T47D (cell line): ENCODE results near the gene ARPC1B.
"Not testable (repeated sequence)": the region's sequence is repeated elsewhere in the genome, so short reads cannot be mapped to it uniquely, and the experiment has no call there.

Source experiments
- DNase-seq, 2 experiments: peaks; one replicate each; pipeline versions ENCODE4 v3.0.0 to v3.0.0-alpha.2; 2011 to 2012; ENCODE audit warnings: low read depth in 1 of 2, low spot score in 1 of 2
- JUND ChIP-seq: IDR thresholded peaks from 2 replicates; pipeline ENCODE4 v1.6.1; 2012; ENCODE audit warnings: low read depth
- in situ Hi-C: cut with HindIII; loops from 2 replicates; pipeline ENCODE4 v1.10.0; 2016; ENCODE audit warnings: low sequenced_read_pairs, low pct_unique_long_range_greater_than_20kb

Gene ARPC1B

GRCh38 chr7:99386584-99387238 lies 12.2 kb downstream of the ARPC1B start:
- TF ChIP-seq JUND = no peak
- DNase-seq = no peak
- in situ Hi-C loops = no loop called here

- in situ Hi-C loops, DNase-seq: not testable (repeated sequence)
Measured at GRCh38 chr7:99387239-99387635, 12.7 kb downstream of the ARPC1B start.

- DNase-seq = no peak
- in situ Hi-C loops = no loop called here
- TF ChIP-seq JUND = no peak
Measured at GRCh38 chr7:99387912-99388311, 13.4 kb downstream of the ARPC1B start.

GRCh38 chr7:99389772-99390171 lies 15.2 kb downstream of the ARPC1B start:
- no peak for DNase-seq
- TF ChIP-seq JUND = no peak

GRCh38 chr7:99390941-99391602 lies 16.5 kb downstream of the ARPC1B start:
- in situ Hi-C loops = no loop called here
- no peak for DNase-seq
- TF ChIP-seq JUND = no peak

More at GRCh38 chr7:99389772-99390171, 15.2 kb downstream of the ARPC1B start:
- in situ Hi-C loops = no loop called here

- in situ Hi-C loops = no loop called here
- TF ChIP-seq JUND = no peak
- DNase-seq = no peak
Measured at GRCh38 chr7:99392046-99392445, 17.5 kb downstream of the ARPC1B start.

- TF ChIP-seq JUND = no peak
- in situ Hi-C loops = no loop called here
- DNase-seq = no peak
Measured at GRCh38 chr7:99392659-99393354, 18.3 kb downstream of the ARPC1B start.

GRCh38 chr7:99393355-99394187 lies 19.0 kb downstream of the ARPC1B start:
- no peak for DNase-seq
- in situ Hi-C loops = no loop called here
- no peak for TF ChIP-seq JUND

- in situ Hi-C loops = no loop called here
- no peak for DNase-seq
Measured at GRCh38 chr7:99394188-99394502, 19.6 kb downstream of the ARPC1B start.

GRCh38 chr7:99395616-99396327 lies 21.2 kb downstream of the ARPC1B start:
- TF ChIP-seq JUND = no peak
- in situ Hi-C loops = no loop called here
- DNase-seq = no peak

More at GRCh38 chr7:99394188-99394502, 19.6 kb downstream of the ARPC1B start:
- no peak for TF ChIP-seq JUND

GRCh38 chr7:99396418-99397296 lies 22.1 kb downstream of the ARPC1B start:
- in situ Hi-C loops = no loop called here
- TF ChIP-seq JUND = no peak
- no peak for DNase-seq
